Measurements from ENCODE around the gene IDUA. TPM values are rescaled to one million over a fixed set of nuclear protein-coding genes. Genes with fewer than 3 reads are reported as not detected.

IDUA gene
- polyA plus RNA-seq, 1 donor (not counting 4 experiments of a cell fraction or from before 2014, with no cell fraction given): 1.2 TPM

GRCh38 chr4:1019320-1019719 lies 32.5 kb downstream of the IDUA start:
- no peak overlapping the region for H2AFZ ChIP-seq (ENCODE audit: control insufficient read depth, low read length)
- no peaks in the 10 kb centered on the region for H3K36me3 ChIP-seq (ENCODE audit: control insufficient read depth in 2 of 2, extremely low read depth in 1 of 2, insufficient read depth in 2 of 2, low read length in 2 of 2)
- H3K9me3 ChIP-seq (ENCODE audit: control insufficient read depth, low read depth, low read length): no peaks in the 10 kb centered on the region
- DNase-seq (ENCODE audit: low read depth, low spot score) (no peak), FAIRE-seq (no peak)
- no peak overlapping the region for H3K9ac ChIP-seq (ENCODE audit: control insufficient read depth, extremely low read depth, insufficient read depth, low read length)
- H3K4me2 ChIP-seq (ENCODE audit: control insufficient read depth, extremely low read depth, insufficient read depth, low read depth, low read length): no peak overlapping the region
- no peaks in the 10 kb centered on the region for H3K79me2 ChIP-seq (ENCODE audit: control insufficient read depth, insufficient read depth, low read length)
- H3K27me3 ChIP-seq (ENCODE audit: control insufficient read depth, extremely low read depth, insufficient read depth, low read length): no peaks in the 10 kb centered on the region
- no peaks in the 10 kb centered on the region for H3K4me1 ChIP-seq (ENCODE audit: control insufficient read depth, extremely low read depth, insufficient read depth, low read length)
- no peak overlapping the region for H3K4me3 ChIP-seq (ENCODE audit: control insufficient read depth in 2 of 3, extremely low read depth in 1 of 3, insufficient read depth in 2 of 3, low read depth in 1 of 3, low read length in 3 of 3)
- no peak overlapping the region for H3K27ac ChIP-seq (ENCODE audit: control insufficient read depth, insufficient read depth, low read length)
- dilution Hi-C loops (cut with MboI; ENCODE audit: extremely low pct_ligation_motif_present, low sequenced_read_pairs): no loop called here
- TF ChIP-seq CTCF (optimal IDR thresholded peaks at IDR 0.05 in 1 of 3, IDR thresholded peaks at IDR 0.05 in 1 of 3, conservative IDR thresholded peaks at IDR 0.05 in 1 of 3; ENCODE audit: extremely low read depth in 1 of 3, insufficient read depth in 2 of 3, low read length in 3 of 3) (no peak), EZH2 (IDR thresholded peaks at IDR 0.05; ENCODE audit: low read length) (no peak)
- no peaks in the 10 kb centered on the region for H4K20me1 ChIP-seq (ENCODE audit: control insufficient read depth, extremely low read depth, insufficient read depth, low read length)
- H3K9me1 ChIP-seq (ENCODE audit: control insufficient read depth, extremely low read depth, insufficient read depth, low read length): no peaks in the 10 kb centered on the region

GRCh38 chr4:1019729-1020470 lies 33.1 kb downstream of the IDUA start:
- H3K9me3 ChIP-seq (ENCODE audit: control insufficient read depth, low read depth, low read length): no peaks in the 10 kb centered on the region
- no peak overlapping the region for H3K4me3 ChIP-seq (ENCODE audit: control insufficient read depth in 2 of 3, extremely low read depth in 1 of 3, insufficient read depth in 2 of 3, low read depth in 1 of 3, low read length in 3 of 3)
- no peaks in the 10 kb centered on the region for H3K9me1 ChIP-seq (ENCODE audit: control insufficient read depth, extremely low read depth, insufficient read depth, low read length)
- no peaks in the 10 kb centered on the region for H4K20me1 ChIP-seq (ENCODE audit: control insufficient read depth, extremely low read depth, insufficient read depth, low read length)
- H3K9ac ChIP-seq (ENCODE audit: control insufficient read depth, extremely low read depth, insufficient read depth, low read length): no peak overlapping the region
- H3K79me2 ChIP-seq (ENCODE audit: control insufficient read depth, insufficient read depth, low read length): no peaks in the 10 kb centered on the region
- TF ChIP-seq EZH2 (IDR thresholded peaks at IDR 0.05; ENCODE audit: low read length) (no peak), CTCF (optimal IDR thresholded peaks at IDR 0.05 in 1 of 3, IDR thresholded peaks at IDR 0.05 in 1 of 3, conservative IDR thresholded peaks at IDR 0.05 in 1 of 3; ENCODE audit: extremely low read depth in 1 of 3, insufficient read depth in 2 of 3, low read length in 3 of 3) (no peak)
- no peak overlapping the region for H3K27ac ChIP-seq (ENCODE audit: control insufficient read depth, insufficient read depth, low read length)
- no peak for DNase-seq (ENCODE audit: low read depth, low spot score)
- H3K4me1 ChIP-seq (ENCODE audit: control insufficient read depth, extremely low read depth, insufficient read depth, low read length): no peaks in the 10 kb centered on the region
- H2AFZ ChIP-seq (ENCODE audit: control insufficient read depth, low read length): no peak overlapping the region
- dilution Hi-C loops (cut with MboI; ENCODE audit: extremely low pct_ligation_motif_present, low sequenced_read_pairs): no loop called here
- H3K27me3 ChIP-seq (ENCODE audit: control insufficient read depth, extremely low read depth, insufficient read depth, low read length): no peaks in the 10 kb centered on the region
- H3K4me2 ChIP-seq (ENCODE audit: control insufficient read depth, extremely low read depth, insufficient read depth, low read depth, low read length): no peak overlapping the region
- no peaks in the 10 kb centered on the region for H3K36me3 ChIP-seq (ENCODE audit: control insufficient read depth in 2 of 2, extremely low read depth in 1 of 2, insufficient read depth in 2 of 2, low read length in 2 of 2)
- no peak for FAIRE-seq
